Transverse colon (tissue), 4 donors: ENCODE results near the gene TNK2. TPM values are rescaled to one million over a fixed set of nuclear protein-coding genes. Genes with fewer than 3 reads are reported as not detected.
A peak's percentile ranks its signal among the peaks of the same experiment; 100 is the strongest.

Source experiments
- DNase-seq: peaks from one replicate; pipeline ENCODE4 v3.0.0-alpha.2; 2019
- H3K27ac ChIP-seq, 4 donors: fragments of 200-600 bp; sonication (generic); 2 replicates each; pipeline ENCODE4 v1.5.1; 2016 to 2018; ENCODE audit warnings: inconsistent platforms in 4 of 4
- H3K27me3 ChIP-seq: fragments of 200-600 bp; sonication (generic); 2 replicates; pipeline ENCODE4 v1.5.1; 2017; ENCODE audit warnings: inconsistent platforms
- H3K36me3 ChIP-seq, 4 donors: fragments of 200-600 bp; sonication (generic); 2 replicates each; pipeline ENCODE4 v1.5.1; 2017 to 2019; ENCODE audit warnings: inconsistent platforms in 4 of 4
- H3K4me1 ChIP-seq, 4 donors: fragments of 200-600 bp; sonication (generic); 2 replicates each; pipeline ENCODE4 v1.5.1; 2017 to 2020; ENCODE audit warnings: inconsistent platforms in 4 of 4
- H3K4me3 ChIP-seq, 4 donors: fragments of 200-600 bp; sonication (generic); 1 replicate in 1 of 4; 2 replicates in 3 of 4; pipeline versions ENCODE4 v1.5.1 to v1.6.1; 2017 to 2019; ENCODE audit warnings: inconsistent platforms in 4 of 4
- H3K9me3 ChIP-seq, 2 donors: fragments of 200-600 bp; sonication (generic); 2 replicates each; pipeline ENCODE4 v1.5.1; 2017 to 2019; ENCODE audit warnings: inconsistent platforms in 2 of 2
- EP300 ChIP-seq: sonication (generic); formaldehyde crosslinking; IDR thresholded peaks from one replicate; pipeline ENCODE4 v1.6.1; 2017; ENCODE audit warnings: antibody characterized with exemption, low read depth
- POLR2A ChIP-seq: fragments of 450-650 bp; IDR thresholded peaks from one replicate; pipeline ENCODE4 v1.6.1; 2016; ENCODE audit warnings: antibody characterized with exemption, mild to moderate bottlenecking, moderate library complexity
- POLR2AphosphoS5 ChIP-seq, 3 donors: sonication (generic); formaldehyde crosslinking; IDR thresholded peaks; one replicate each; pipeline ENCODE4 v1.6.1; 2016; ENCODE audit warnings: antibody characterized with exemption in 3 of 3
- WGBS, 2 donors: methylation state at CpG; one replicate each; pipeline ENCODE4 v1.1.5; 2018; ENCODE audit warnings: low coverage in 1 of 2; 5-methylcytosine and 5-hydroxymethylcytosine counted together
- in situ Hi-C, 4 donors: fragments of 200-750 bp; cut with MboI; loops; one replicate each; pipeline versions ENCODE4 v1.15.0 to v1.15.1; 2017; ENCODE audit warnings: low sequenced_read_pairs in 3 of 4, low pct_ligation_motif_present in 1 of 4, low pct_unique_long_range_greater_than_20kb in 1 of 4
- intact Hi-C: fragments of 100-400 bp; cut with DNase I; formaldehyde crosslinking; loops from one replicate; pipeline ENCODE4 v1.15.1; 2023; ENCODE audit warnings: low total_unique reads
- total RNA-seq, 4 donors: library from RNA; depleted of rRNA; stranded (reverse); fragments of >200 nt; gene quantifications; one replicate each; pipeline ENCODE4 v1.1.0, GENCODE V29; 2016
- TF ChIP-seq, protein P1 (sequence below), 5 experiments: fragments of 200-600 bp in 3 of 5; fragments of 450-650 bp in 2 of 5; sonication (generic) in 3 of 5; IDR thresholded peaks; 1 replicate in 2 of 5; 2 replicates in 3 of 5; pipeline ENCODE4 v1.5.1; 2016 to 2017; ENCODE audit warnings: antibody characterized with exemption in 5 of 5, inconsistent platforms in 3 of 5, mild to moderate bottlenecking in 2 of 5, moderate library complexity in 1 of 5

Gene TNK2
- total RNA-seq, 4 donors from 2014 or later, result 19.1 to 74.1 (median 21.3) TPM

DNA sequence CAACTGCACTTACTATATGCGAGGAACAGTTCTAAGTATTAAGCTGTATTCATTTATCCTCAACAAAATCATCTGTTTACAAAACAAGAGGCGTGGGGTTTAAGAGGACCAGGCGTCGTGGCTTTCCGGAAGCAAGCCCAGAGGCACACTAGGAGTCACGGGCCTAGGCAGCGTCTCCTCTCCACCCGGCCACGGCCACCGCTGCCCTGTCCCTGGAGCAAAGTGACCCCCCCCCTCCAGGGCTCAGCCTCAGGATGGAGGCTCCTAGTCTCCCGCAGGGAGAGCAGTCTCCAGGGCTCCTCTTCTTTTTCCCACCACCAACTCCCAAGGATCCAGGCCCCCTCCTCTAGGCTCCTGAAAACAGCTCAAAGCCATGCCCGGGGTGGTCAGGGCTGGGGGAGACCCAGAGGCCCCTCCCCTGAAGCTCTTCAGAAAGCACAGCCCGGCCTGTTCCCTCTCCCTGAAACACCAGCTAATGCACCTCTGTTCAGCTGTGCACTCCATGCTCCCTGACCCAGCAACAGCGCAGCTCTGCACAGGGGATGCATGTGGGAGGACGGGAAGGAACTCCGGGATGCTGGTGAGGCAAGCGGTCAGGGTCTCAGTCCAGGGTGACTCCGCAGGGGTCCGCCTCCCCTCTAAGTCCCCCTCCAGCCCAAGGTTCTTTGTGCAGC, 16.8 kb downstream of the TNK2 start:
- in situ Hi-C loops (no loop called here), intact Hi-C loops (no loop called here)
- Histone ChIP-seq H3K4me1 (peaks cover 18 to 46% (median 28%) of the 10 kb centered on the region in 4 donors), H3K27ac (peak overlapping the region in 1 of 4 donors; percentile 71), H3K4me3 (no peak overlapping the region), H3K36me3 (no peaks in the 10 kb centered on the region), H3K9me3 (no peaks in the 10 kb centered on the region), H3K27me3 (no peaks in the 10 kb centered on the region)
- 60 to 82% methylated on average over 2 to 19 of the region's 19 CpGs for WGBS, 2 donors
- no peak for DNase-seq
- TF ChIP-seq, protein P1, sequence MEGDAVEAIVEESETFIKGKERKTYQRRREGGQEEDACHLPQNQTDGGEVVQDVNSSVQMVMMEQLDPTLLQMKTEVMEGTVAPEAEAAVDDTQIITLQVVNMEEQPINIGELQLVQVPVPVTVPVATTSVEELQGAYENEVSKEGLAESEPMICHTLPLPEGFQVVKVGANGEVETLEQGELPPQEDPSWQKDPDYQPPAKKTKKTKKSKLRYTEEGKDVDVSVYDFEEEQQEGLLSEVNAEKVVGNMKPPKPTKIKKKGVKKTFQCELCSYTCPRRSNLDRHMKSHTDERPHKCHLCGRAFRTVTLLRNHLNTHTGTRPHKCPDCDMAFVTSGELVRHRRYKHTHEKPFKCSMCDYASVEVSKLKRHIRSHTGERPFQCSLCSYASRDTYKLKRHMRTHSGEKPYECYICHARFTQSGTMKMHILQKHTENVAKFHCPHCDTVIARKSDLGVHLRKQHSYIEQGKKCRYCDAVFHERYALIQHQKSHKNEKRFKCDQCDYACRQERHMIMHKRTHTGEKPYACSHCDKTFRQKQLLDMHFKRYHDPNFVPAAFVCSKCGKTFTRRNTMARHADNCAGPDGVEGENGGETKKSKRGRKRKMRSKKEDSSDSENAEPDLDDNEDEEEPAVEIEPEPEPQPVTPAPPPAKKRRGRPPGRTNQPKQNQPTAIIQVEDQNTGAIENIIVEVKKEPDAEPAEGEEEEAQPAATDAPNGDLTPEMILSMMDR (IDR thresholded peaks at IDR 0.05), result no peak
- TF ChIP-seq POLR2AphosphoS5 (IDR thresholded peaks at IDR 0.05) (no peak), POLR2A (no peak), EP300 (no peak)

DNA sequence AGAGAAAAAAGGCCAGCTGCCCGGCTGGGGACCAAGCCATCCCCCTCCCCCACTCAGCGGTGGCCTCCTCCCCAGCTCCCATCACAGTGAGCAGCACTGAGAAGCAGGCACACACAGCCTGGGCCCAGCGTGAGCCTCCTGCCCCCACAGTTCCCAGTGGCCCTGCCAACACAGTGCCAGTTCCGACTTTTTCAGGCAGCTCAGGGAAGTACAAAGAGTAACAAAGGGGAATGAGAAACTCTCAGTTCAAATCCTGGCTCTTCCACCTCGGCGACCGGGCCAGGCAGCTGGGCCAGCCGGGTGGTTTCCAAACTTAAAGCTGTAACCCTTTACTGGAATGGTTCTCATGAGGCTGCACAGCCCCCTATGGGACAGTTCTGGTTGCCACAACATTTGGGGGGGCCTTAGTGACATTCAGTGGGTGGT, 18.5 kb downstream of the TNK2 start:
- Histone ChIP-seq H3K27ac (no peak overlapping the region), H3K36me3 (no peaks in the 10 kb centered on the region), H3K9me3 (no peaks in the 10 kb centered on the region), H3K4me1 (peaks cover 15 to 42% (median 20%) of the 10 kb centered on the region in 4 donors), H3K27me3 (no peaks in the 10 kb centered on the region), H3K4me3 (no peak overlapping the region)
- WGBS, 2 donors, result 70% methylated on average over 8 of the region's 8 CpGs; no CpG with 5 or more reads in 1 of the 2 donors
- intact Hi-C loops, result no loop called here
- DNase-seq, result no peak
- in situ Hi-C loops, result no loop called here
- TF ChIP-seq EP300 (no peak), POLR2A (no peak), POLR2AphosphoS5 (IDR thresholded peaks at IDR 0.05) (no peak)
- TF ChIP-seq, protein P1 (IDR thresholded peaks at IDR 0.05), result no peak

DNA sequence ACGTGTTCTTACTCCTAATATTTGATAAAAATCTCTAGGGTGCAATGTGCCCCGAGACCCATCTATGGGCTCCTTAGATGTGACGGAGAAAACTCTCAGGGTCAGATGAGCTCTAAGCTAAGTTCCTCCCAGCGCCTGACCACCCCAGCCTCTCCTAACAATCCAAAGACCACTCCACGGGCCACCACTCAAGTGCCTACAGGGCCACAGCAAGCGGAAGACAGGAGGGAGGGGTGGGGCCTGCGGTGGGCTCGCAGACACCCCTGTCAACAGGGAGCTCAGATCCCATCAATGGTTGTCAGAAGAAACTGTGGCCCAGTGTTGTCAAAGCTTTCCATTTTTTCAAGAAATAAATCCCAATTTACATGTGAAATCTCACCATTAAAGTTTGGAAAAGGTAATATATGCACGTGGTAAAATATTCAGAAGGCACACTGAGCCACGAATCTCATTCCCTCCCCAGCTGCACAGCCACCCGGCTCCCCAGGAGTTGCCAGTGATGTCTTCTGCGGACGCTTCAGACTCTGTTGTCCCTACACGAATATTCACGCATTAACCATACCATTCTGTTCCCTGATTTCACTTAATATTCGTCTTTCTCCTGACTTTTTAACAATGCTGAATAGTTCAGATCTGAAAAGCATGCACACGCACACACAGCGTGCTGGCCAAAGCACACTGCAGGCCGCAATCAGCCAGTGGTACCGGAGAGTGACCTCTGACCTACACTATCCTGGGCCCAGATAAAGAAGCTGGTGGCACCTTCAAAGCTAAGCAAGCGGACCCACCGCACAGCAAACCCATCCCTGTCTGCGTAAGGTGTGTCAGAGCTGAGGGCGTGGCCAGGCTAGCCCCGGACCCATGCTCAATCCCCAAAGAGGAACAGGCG, 19.1 kb downstream of the TNK2 start:
- H3K27me3 ChIP-seq, result no peaks in the 10 kb centered on the region
- peaks cover 11 to 39% (median 17%) of the 10 kb centered on the region in 4 donors for H3K4me1 ChIP-seq
- H3K27ac ChIP-seq, result no peak overlapping the region
- no peaks in the 10 kb centered on the region for H3K9me3 ChIP-seq
- intact Hi-C loops, result no loop called here
- in situ Hi-C loops, result no loop called here
- no peaks in the 10 kb centered on the region for H3K36me3 ChIP-seq
- TF ChIP-seq EP300 (no peak), POLR2AphosphoS5 (IDR thresholded peaks at IDR 0.05) (no peak), POLR2A (no peak)
- TF ChIP-seq, protein P1 (IDR thresholded peaks at IDR 0.05), result no peak
- no peak for DNase-seq
- WGBS, 2 donors, result 88 to 94% methylated on average over 9 to 26 of the region's 26 CpGs
- no peak overlapping the region for H3K4me3 ChIP-seq

DNA sequence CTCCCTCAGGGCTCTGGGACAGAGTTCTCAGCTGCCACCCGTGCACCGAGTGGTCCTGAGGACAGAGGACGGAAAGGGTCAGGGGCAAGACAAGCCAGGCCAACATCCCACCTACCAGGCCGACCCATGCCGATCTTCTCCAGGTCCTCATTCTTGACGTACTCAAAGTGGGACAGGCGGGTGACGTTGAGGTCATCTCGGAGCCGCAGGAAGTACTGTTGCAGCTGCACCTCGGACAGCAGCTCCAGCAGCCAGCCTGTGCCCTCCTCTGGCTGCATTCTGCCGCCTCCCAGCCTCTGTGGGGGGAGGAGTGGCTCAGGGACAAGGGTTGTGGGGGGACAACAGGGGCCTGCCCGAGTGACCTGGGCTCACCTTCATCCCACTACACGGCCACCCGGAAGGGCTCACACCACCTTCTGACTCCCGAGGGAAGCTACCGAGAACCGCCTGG, 20.0 kb downstream of the TNK2 start:
- no peaks in the 10 kb centered on the region for H3K27me3 ChIP-seq
- H3K27ac ChIP-seq, result no peak overlapping the region
- WGBS, 2 donors, result 95 to 100% methylated on average over 1 to 18 of the region's 18 CpGs
- H3K9me3 ChIP-seq, result no peaks in the 10 kb centered on the region
- DNase-seq, result no peak
- no peak overlapping the region for H3K4me3 ChIP-seq
- intact Hi-C loops, result no loop called here
- H3K4me1 ChIP-seq, result peaks cover 8 to 32% (median 12%) of the 10 kb centered on the region in 4 donors
- H3K36me3 ChIP-seq, result no peaks in the 10 kb centered on the region
- TF ChIP-seq POLR2AphosphoS5 (IDR thresholded peaks at IDR 0.05) (no peak), POLR2A (no peak), EP300 (no peak)
- TF ChIP-seq, protein P1 (IDR thresholded peaks at IDR 0.05), result no peak
- in situ Hi-C loops, result no loop called here
